ENCODE data around the gene CROT.

The CROT gene

DNA sequence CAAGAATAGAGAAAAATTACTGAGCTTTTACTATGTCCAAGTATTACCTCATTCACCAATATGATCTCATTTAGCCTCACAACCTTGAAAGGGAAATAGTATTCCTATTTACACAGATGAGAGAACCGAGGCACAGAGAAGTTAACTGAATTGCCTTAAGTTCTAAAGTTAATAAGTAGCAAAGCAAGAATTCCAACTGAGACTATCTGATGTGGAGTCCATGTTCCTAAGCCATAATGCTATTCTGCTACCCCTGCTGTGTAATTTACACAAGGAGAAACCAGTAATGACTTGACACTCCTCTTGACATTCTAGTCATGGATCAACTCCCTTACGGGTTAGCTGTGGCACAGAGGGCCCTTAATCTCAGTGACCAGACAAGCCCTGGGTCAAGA lies 69.3 kb downstream of the CROT start:
- no peak for DNase-seq (ENCODE audit: low read depth in 2 of 2)

DNA sequence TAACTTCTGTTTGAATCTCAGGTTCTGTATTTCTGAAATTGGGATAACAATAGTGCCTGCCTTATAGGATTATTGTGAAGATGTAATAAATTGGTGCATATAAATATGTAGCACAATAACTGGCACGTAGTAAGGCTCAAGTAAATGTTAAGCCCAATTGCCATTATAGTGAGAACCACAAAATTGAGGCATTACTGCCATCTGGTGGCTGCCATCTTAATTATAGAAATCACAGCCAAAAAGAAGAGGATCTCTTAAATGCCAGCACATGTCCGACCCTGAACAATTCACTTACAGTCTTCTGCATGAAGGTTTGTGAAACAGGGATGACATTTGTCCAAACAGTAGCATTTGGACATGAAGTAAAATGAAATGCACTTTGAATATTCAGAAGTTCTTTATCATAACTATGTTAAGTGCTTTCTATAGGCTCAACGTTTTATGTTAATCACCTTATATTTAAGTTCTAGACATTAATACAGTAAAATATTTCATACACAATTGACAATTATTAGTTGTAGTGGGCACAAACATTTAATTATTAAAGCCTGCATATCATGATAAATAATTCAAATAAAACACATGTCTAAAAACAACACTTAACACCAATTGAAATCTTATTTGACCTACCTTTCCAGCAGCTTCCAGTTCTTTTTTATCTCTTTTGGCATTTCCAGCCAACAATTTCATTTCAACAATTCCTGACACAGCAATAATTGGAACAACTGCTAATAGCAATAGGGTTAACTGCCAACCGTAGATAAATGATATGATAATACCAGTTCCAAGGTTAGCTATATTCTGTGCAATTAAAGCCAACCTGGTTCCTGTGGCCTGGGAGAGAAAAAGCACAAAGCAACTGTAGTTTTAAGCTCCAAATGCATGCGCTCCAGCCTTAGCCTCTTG lies 71.5 kb downstream of the CROT start:
- DNase-seq (ENCODE audit: low read depth in 2 of 2) = peak; percentile 38 to 42

DNA sequence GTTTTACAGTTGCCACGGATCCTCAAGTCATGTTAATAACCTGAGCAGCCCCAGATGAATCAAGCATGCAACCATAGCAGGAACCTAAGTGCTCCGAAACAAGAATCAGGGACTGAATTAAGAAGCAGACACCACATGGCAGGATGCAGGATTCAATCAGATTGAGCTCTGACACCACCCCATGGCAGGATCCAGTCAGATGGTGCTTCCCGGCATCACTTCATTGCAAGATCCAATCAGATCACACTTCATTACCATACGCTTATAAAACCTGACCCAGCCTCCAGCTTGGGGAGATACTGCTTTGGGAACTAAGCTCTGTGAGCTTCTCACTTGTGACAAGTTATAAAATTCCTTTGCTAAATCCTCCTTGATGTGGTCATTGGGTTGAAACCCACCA lies 74.7 kb downstream of the CROT start:
- DNase-seq (ENCODE audit: low read depth in 2 of 2) = no peak

DNA sequence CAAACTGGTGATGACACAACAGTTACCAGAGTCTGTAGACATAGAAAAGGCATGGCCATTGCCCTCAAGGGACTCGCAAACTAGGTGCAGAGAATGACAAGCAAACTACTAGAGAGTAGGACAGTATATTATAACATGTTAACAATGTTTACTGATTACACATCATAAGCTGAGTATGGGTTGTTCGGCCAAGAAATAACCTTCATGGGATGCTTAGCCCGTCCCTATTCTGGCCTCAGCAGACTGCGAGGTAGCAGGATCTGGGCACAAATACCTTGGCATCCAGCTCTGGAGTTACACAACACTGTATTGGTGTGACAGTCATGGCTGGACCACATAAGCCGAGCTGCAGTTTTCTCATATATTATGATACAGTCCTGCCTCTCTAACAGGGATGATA lies 78.6 kb downstream of the CROT start:
- DNase-seq (ENCODE audit: low read depth in 2 of 2) = no peak

DNA sequence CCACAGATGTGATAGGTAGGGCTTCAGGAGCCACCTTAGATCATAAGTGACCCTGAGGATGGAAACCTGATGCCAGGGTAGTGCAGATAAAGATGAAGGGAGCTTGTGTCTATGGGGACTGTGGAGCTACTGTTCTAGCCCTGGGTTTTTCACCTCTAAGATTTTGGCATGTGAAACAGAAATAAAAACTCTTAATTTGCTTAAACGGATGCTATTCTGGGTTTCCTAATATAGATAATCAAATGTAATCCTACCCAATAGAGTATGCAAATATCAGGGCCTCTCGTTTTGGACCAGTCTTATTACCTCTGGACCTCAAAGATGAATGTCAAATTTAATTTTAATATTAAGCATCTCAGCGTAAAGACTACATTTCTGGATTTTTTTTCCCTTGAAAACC lies 80.7 kb downstream of the CROT start:
- DNase-seq (ENCODE audit: low read depth in 2 of 2) = no peak

DNA sequence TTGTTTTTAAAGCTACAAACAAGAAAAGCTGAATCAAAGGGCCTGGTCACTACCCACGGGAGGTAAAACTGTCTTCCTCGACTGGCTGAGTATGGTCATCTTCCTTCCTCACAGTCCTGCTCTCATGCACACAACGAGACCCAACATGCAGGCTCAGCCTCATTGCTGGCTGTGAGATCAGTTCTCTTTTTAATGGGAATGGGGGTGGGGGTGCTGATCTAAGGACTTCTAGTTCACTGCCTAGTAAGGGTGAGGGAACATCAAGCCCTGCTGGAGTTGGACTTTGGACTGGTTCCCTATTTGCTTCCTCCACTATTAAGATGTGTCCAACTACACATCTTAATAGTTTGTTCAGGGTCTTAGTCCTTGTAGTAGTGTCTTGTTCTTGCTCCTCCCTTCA lies 81.8 kb downstream of the CROT start:
- DNase-seq (ENCODE audit: low read depth in 2 of 2) = no peak

DNA sequence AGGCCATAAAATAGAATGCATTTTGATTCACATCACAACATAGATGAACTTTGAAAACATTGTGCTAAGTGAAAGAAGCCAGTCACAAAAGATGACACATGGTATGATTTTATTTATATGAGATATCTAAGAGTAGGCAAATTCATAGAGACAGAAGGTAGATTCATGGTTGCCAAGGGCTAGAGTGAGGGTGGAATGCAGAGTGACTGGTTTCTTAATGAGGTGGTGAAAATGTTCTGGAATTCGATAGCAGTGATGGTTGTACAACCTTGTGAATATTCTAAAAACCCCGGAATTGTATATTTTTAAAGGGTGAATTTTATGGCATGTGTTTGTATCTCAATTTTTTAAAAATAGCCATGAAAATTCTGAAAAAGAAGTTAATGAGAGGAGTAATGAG lies 87.1 kb downstream of the CROT start:
- DNase-seq (ENCODE audit: low read depth in 2 of 2) = no peak

GRCh38 chr7:87435546-87435945 lies 90.1 kb downstream of the CROT start:
- DNase-seq (ENCODE audit: low read depth in 2 of 2) = no peak

- DNase-seq (ENCODE audit: low read depth in 2 of 2) = no peak
Observed at GRCh38 chr7:87445897-87446296, 100.4 kb downstream of the CROT start.

DNA sequence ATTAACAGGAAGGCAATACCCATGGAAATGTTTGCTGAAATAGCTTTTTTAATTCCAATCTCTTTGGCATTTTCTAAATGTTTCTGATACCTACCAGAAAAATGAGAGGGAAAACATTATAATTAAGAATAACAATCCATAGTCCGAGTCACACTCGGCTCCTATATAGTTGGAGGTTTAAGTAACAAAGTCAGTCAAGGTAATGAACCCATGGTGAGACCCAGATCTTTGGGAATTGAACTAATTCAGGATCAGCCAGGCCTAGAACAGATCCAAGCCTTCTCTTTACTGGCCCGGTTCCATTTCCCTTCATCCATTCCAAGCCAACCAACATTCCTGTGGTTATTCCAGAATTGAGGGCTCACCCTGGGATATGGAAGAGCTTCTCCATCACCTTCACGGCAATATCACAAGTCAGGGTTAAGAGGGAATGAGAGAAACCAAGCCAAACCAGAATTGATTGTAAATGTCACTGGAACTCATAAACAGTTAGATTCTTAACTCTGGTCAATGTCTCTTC lies 101.7 kb downstream of the CROT start:
- DNase-seq (ENCODE audit: low read depth in 2 of 2) = no peak

- no peak for DNase-seq (ENCODE audit: low read depth in 2 of 2)
Observed at GRCh38 chr7:87448388-87448787, 102.9 kb downstream of the CROT start.

Data from stimulated activated CD4-positive, alpha-beta T cell treated with anti-CD3 and anti-CD28 coated beads, Interleukin-1b, Interleukin-23, amount 100 ng/mL, for 1 hour (primary cell).